Astrocyte (in vitro differentiated cells and primary cell): Measurements from ENCODE around the gene NOS1AP. TPM values are rescaled to one million over a fixed set of nuclear protein-coding genes. Genes with fewer than 3 reads are reported as not detected.

ENCODE experiments used
- DNase-seq: peaks from one replicate; pipeline ENCODE4 v3.0.0-alpha.2; 2010; ENCODE audit warnings: low read depth
- FAIRE-seq: peaks from 2 replicates; lab custom pipeline; 2011; peaks lifted over from hg19 to GRCh38; lab: Jason Lieb, UNC
- H2AFZ ChIP-seq: 2 replicates; pipeline ENCODE4 v1.6.0; 2012; ENCODE audit warnings: low read depth, low read length, inconsistent platforms
- H3K27ac ChIP-seq: 2 replicates; pipeline ENCODE4 v1.5.1; 2011; ENCODE audit warnings: low read depth, low read length, inconsistent platforms
- H3K27me3 ChIP-seq: 2 replicates; pipeline ENCODE4 v1.6.0; 2011; ENCODE audit warnings: low read length, inconsistent platforms; ENCODE audit not compliant: insufficient read depth
- H3K36me3 ChIP-seq: 2 replicates; pipeline ENCODE4 v1.5.1; 2011; ENCODE audit warnings: low read length, inconsistent platforms; ENCODE audit not compliant: insufficient read depth
- H3K4me1 ChIP-seq: 2 replicates; pipeline ENCODE4 v1.5.1; 2011; ENCODE audit warnings: low read length, inconsistent platforms; ENCODE audit not compliant: insufficient read depth
- H3K4me2 ChIP-seq: 2 replicates; pipeline ENCODE4 v1.6.0; 2012; ENCODE audit warnings: low read length, inconsistent platforms
- H3K4me3 ChIP-seq: 2 replicates; pipeline ENCODE4 v1.5.1; 2011; ENCODE audit warnings: low read depth, mild to moderate bottlenecking, low read length, inconsistent platforms; ENCODE audit not compliant: insufficient read depth
- H3K79me2 ChIP-seq: 2 replicates; pipeline ENCODE4 v1.6.0; 2012; ENCODE audit warnings: mild to moderate bottlenecking, low read length, inconsistent platforms; ENCODE audit not compliant: insufficient read depth
- H3K9ac ChIP-seq: 2 replicates; pipeline ENCODE4 v1.6.0; 2012; ENCODE audit warnings: mild to moderate bottlenecking, low read length, inconsistent platforms
- H3K9me3 ChIP-seq: 2 replicates; pipeline ENCODE4 v1.5.1; 2012; ENCODE audit warnings: low read depth, mild to moderate bottlenecking, low read length, inconsistent platforms; ENCODE audit not compliant: insufficient read depth
- H4K20me1 ChIP-seq: 2 replicates; pipeline ENCODE4 v1.6.0; 2012; ENCODE audit warnings: low read length, inconsistent platforms; ENCODE audit not compliant: insufficient read depth
- H3K27ac Mint-ChIP-seq: one replicate; pipeline ENCODE4 v1.8.0; 2021; ENCODE audit warnings: mild to moderate bottlenecking, mixed read lengths; ENCODE audit not compliant: unreplicated experiment
- H3K27me3 Mint-ChIP-seq: one replicate; pipeline ENCODE4 v1.8.0; 2021; ENCODE audit warnings: low read depth, mixed read lengths; ENCODE audit not compliant: unreplicated experiment
- H3K36me3 Mint-ChIP-seq: one replicate; pipeline ENCODE4 v1.8.0; 2021; ENCODE audit warnings: low read depth, mixed read lengths; ENCODE audit not compliant: unreplicated experiment
- H3K4me1 Mint-ChIP-seq: one replicate; pipeline ENCODE4 v1.8.0; 2021; ENCODE audit warnings: low read depth, mixed read lengths; ENCODE audit not compliant: unreplicated experiment
- H3K4me3 Mint-ChIP-seq: one replicate; pipeline ENCODE4 v1.8.0; 2021; ENCODE audit warnings: mild to moderate bottlenecking, moderate library complexity, mixed read lengths; ENCODE audit not compliant: unreplicated experiment
- H3K9me3 Mint-ChIP-seq: one replicate; pipeline ENCODE4 v1.8.0; 2021; ENCODE audit warnings: mild to moderate bottlenecking, mixed read lengths; ENCODE audit not compliant: unreplicated experiment
- EZH2 ChIP-seq: IDR thresholded peaks from 2 replicates; pipeline ENCODE4 v1.6.1; 2012; ENCODE audit warnings: mild to moderate bottlenecking, low read length, inconsistent platforms; ENCODE audit not compliant: insufficient read depth
- total RNA-seq: library from RNA; stranded (reverse); gene quantifications from 2 replicates; pipeline ENCODE4 v1.2.1, GENCODE V29; 2021
- TF ChIP-seq, protein P1 (sequence below): IDR thresholded peaks from 2 replicates; pipeline ENCODE4 v1.5.1; 2011; ENCODE audit warnings: low read depth, mild to moderate bottlenecking, inconsistent platforms, low read length, moderate library complexity; ENCODE audit not compliant: insufficient read depth

The NOS1AP gene
- total RNA-seq, 1 donor from 2014 or later, result 1.2 TPM

DNA sequence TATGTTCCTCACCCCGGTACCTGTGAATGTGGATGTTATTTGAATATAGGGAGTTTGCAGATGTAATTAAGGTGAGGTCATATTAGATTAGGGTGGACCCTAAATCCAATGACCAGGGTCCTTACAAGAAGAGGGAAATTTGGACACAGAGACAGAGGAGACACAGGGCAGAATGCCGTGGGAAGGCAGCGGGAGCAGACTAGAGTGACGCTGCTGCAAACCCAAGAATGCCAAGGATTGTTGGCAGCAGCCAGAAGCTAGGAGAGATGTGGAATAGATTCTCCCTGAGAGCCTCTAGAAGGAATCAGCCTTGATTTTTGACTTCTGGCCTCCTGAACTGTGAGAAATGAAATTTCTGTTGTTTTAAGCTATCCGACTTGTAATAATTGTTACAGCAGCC lies 253.5 kb downstream of the NOS1AP start:
- H3K4me2 ChIP-seq, result no peak overlapping the region
- H4K20me1 ChIP-seq, result no peaks in the 10 kb centered on the region
- H3K27me3 Mint-ChIP-seq, result peaks cover 21% of the 10 kb centered on the region
- H3K4me3 Mint-ChIP-seq, result no peak overlapping the region
- peaks cover 10% of the 10 kb centered on the region for H3K4me1 ChIP-seq
- no peak overlapping the region for H3K4me3 ChIP-seq
- no peaks in the 10 kb centered on the region for H3K79me2 ChIP-seq
- H3K36me3 ChIP-seq, result no peaks in the 10 kb centered on the region
- H3K9me3 Mint-ChIP-seq, result no peaks in the 10 kb centered on the region
- no peak overlapping the region for H3K27ac ChIP-seq
- H3K9ac ChIP-seq, result no peak overlapping the region
- no peak overlapping the region for H2AFZ ChIP-seq
- no peaks in the 10 kb centered on the region for H3K27me3 ChIP-seq
- no peak overlapping the region for H3K27ac Mint-ChIP-seq
- DNase-seq (peak; percentile 21), FAIRE-seq (no peak)
- H3K36me3 Mint-ChIP-seq, result no peaks in the 10 kb centered on the region
- TF ChIP-seq, protein P1, sequence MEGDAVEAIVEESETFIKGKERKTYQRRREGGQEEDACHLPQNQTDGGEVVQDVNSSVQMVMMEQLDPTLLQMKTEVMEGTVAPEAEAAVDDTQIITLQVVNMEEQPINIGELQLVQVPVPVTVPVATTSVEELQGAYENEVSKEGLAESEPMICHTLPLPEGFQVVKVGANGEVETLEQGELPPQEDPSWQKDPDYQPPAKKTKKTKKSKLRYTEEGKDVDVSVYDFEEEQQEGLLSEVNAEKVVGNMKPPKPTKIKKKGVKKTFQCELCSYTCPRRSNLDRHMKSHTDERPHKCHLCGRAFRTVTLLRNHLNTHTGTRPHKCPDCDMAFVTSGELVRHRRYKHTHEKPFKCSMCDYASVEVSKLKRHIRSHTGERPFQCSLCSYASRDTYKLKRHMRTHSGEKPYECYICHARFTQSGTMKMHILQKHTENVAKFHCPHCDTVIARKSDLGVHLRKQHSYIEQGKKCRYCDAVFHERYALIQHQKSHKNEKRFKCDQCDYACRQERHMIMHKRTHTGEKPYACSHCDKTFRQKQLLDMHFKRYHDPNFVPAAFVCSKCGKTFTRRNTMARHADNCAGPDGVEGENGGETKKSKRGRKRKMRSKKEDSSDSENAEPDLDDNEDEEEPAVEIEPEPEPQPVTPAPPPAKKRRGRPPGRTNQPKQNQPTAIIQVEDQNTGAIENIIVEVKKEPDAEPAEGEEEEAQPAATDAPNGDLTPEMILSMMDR, result no peak
- TF ChIP-seq EZH2, result no peak
- peaks cover 11% of the 10 kb centered on the region for H3K4me1 Mint-ChIP-seq
- no peaks in the 10 kb centered on the region for H3K9me3 ChIP-seq

DNA sequence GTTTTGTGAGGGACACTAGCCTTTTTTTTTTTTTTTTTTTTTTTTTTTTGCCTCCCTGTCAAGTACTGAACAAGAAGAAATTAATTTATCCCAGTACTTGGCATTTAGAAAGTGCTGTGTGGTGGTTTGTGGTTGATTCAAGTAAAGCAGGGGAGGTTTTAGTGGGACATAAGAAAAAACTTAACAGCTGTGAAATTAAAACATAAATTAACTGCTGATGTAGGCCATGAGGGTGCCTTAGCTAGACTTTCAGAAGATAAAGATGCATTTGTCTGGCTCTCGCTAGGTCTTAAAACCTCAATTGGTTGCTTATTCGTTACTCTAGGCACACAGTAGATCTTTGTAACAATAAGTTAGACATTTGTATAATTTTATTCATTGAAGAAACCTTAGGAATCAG lies 254.9 kb downstream of the NOS1AP start:
- no peak overlapping the region for H2AFZ ChIP-seq
- TF ChIP-seq EZH2, result no peak
- TF ChIP-seq, protein P1, result no peak
- no peak overlapping the region for H3K4me2 ChIP-seq
- no peaks in the 10 kb centered on the region for H3K9me3 ChIP-seq
- H3K27ac ChIP-seq, result no peak overlapping the region
- no peaks in the 10 kb centered on the region for H3K27me3 ChIP-seq
- Mint-ChIP-seq H3K27me3 (peaks cover 11% of the 10 kb centered on the region), H3K36me3 (no peaks in the 10 kb centered on the region), H3K27ac (no peak overlapping the region), H3K9me3 (no peaks in the 10 kb centered on the region), H3K4me3 (no peak overlapping the region), H3K4me1 (peaks cover 8% of the 10 kb centered on the region)
- H3K4me3 ChIP-seq, result no peak overlapping the region
- no peaks in the 10 kb centered on the region for H4K20me1 ChIP-seq
- no peaks in the 10 kb centered on the region for H3K79me2 ChIP-seq
- DNase-seq (peak; percentile 61), FAIRE-seq (no peak)
- H3K9ac ChIP-seq, result no peak overlapping the region
- no peaks in the 10 kb centered on the region for H3K36me3 ChIP-seq
- peaks cover 8% of the 10 kb centered on the region for H3K4me1 ChIP-seq

DNA sequence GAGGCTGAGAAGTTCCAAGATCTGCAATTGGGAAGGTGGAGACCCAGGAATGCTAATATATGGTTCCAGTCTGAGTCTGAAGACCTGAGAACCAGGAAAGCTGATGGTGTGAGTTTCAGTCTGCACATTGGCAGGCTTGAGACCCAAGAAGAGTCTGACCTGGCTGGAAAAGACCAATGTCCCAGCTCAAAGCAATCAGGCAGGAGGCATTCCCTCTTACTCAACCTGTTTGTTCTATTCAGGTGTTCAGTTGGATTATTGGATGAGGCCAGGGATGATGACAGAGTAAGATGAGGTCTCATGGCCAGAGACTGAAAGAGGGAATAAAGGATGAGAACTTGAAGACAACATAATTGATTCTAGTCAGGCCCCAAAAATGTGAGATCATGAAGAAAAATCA lies 257.1 kb downstream of the NOS1AP start:
- no peaks in the 10 kb centered on the region for H3K79me2 ChIP-seq
- no peak overlapping the region for H2AFZ ChIP-seq
- DNase-seq (no peak), FAIRE-seq (no peak)
- H3K4me1 Mint-ChIP-seq, result peaks cover 3% of the 10 kb centered on the region
- H3K27me3 Mint-ChIP-seq, result peaks cover 18% of the 10 kb centered on the region
- no peaks in the 10 kb centered on the region for H4K20me1 ChIP-seq
- TF ChIP-seq, protein P1, result no peak
- no peak for TF ChIP-seq EZH2
- H3K27ac ChIP-seq, result no peak overlapping the region
- no peaks in the 10 kb centered on the region for H3K27me3 ChIP-seq
- H3K4me3 ChIP-seq, result no peak overlapping the region
- no peak overlapping the region for H3K9ac ChIP-seq
- H3K4me3 Mint-ChIP-seq, result no peak overlapping the region
- H3K4me2 ChIP-seq, result no peak overlapping the region
- no peaks in the 10 kb centered on the region for H3K36me3 Mint-ChIP-seq
- no peaks in the 10 kb centered on the region for H3K9me3 ChIP-seq
- H3K27ac Mint-ChIP-seq, result no peak overlapping the region
- no peaks in the 10 kb centered on the region for H3K36me3 ChIP-seq
- peaks cover 3% of the 10 kb centered on the region for H3K9me3 Mint-ChIP-seq
- no peaks in the 10 kb centered on the region for H3K4me1 ChIP-seq
